ENCODE results near the gene CYP24A1. TPM values are rescaled to one million over a fixed set of nuclear protein-coding genes. Genes with fewer than 3 reads are reported as not detected.

Gene CYP24A1
- total and polyA plus RNA-seq, 2 of the 13 experiments (the other 11 are each of a cell fraction or from before 2014, with no cell fraction given), result 9.4 to 32.7 TPM

GRCh38 chr20:54194724-54195438, 21.1 kb upstream of the CYP24A1 start (continued):
- TF ChIP-seq NR0B2 (CRISPR knock-in tag; IDR thresholded peaks at IDR 0.05) (no peak; the same call in 1 of the 2 replicates), NFE2L1 (CRISPR knock-in tag; IDR thresholded peaks at IDR 0.05; ENCODE audit: borderline replicate concordance) (0 out of 2 replicates have a peak, but pooled peaks have one; percentile 43), RFX1 (IDR thresholded peaks at IDR 0.05) (no peak), NFKBIZ (CRISPR knock-in tag; IDR thresholded peaks at IDR 0.05) (peak; percentile 99), MAF1 (CRISPR knock-in tag; IDR thresholded peaks at IDR 0.05; ENCODE audit: borderline replicate concordance) (no peak), ZBTB25 (CRISPR knock-in tag; IDR thresholded peaks at IDR 0.05) (peak; percentile 94), JUNB (CRISPR knock-in tag; IDR thresholded peaks at IDR 0.05; ENCODE audit: borderline replicate concordance) (peak; percentile 88; the same call in 1 of the 2 replicates), KLF15 (CRISPR knock-in tag; IDR thresholded peaks at IDR 0.05; ENCODE audit: borderline replicate concordance) (no peak), ZNF496 (CRISPR knock-in tag; IDR thresholded peaks at IDR 0.05; ENCODE audit: insufficient replicate concordance) (no peak), FOXM1 (CRISPR knock-in tag; IDR thresholded peaks at IDR 0.05) (no peak), MXD3 (CRISPR knock-in tag; IDR thresholded peaks at IDR 0.05) (no peak; the same call in none of the 2 replicates), ZNF280B (CRISPR knock-in tag; IDR thresholded peaks at IDR 0.05; ENCODE audit: borderline replicate concordance) (no peak), GPBP1L1 (CRISPR knock-in tag; IDR thresholded peaks at IDR 0.05) (no peak), PAF1 (CRISPR knock-in tag; IDR thresholded peaks at IDR 0.05) (0 out of 2 replicates have a peak, but pooled peaks have one; percentile 56), TEAD3 (CRISPR knock-in tag; optimal IDR thresholded peaks at IDR 0.05; ENCODE audit: borderline replicate concordance) (peak; percentile 95), SNRNP70 (IDR thresholded peaks at IDR 0.05; ENCODE audit: low read depth, low read length) (no peak), ZNF335 (CRISPR knock-in tag; IDR thresholded peaks at IDR 0.05) (peak; percentile 92; the same call in 1 of the 2 replicates), SETDB1 (CRISPR knock-in tag; IDR thresholded peaks at IDR 0.05; ENCODE audit: borderline replicate concordance) (no peak), TBP (CRISPR knock-in tag; IDR thresholded peaks at IDR 0.05) (no peak), NCOR1 (IDR thresholded peaks at IDR 0.05; ENCODE audit: borderline replicate concordance, low read length) (peak; percentile 98), ZNF44 (CRISPR knock-in tag; IDR thresholded peaks at IDR 0.05) (peak; percentile 91), ISX (CRISPR knock-in tag; conservative IDR thresholded peaks at IDR 0.05) (no peak), U2AF1 (optimal IDR thresholded peaks at IDR 0.05; ENCODE audit: low read depth, low read length) (peak; percentile 78), PBX2 (CRISPR knock-in tag; IDR thresholded peaks at IDR 0.05) (0 out of 2 replicates have a peak, but pooled peaks have one; percentile 45), CENPX (CRISPR knock-in tag; IDR thresholded peaks at IDR 0.05) (no peak)
